Non-pigmented ciliary epithelial cell (primary cell): ENCODE measurements around the gene EPC2.

Experiments used
- DNase-seq: peaks from one replicate; pipeline ENCODE4 v3.0.0-alpha.2; 2010; ENCODE audit warnings: low read depth

The EPC2 gene

GRCh38 chr2:148643998-148644882 is at the start of gene EPC2:
Gene EPC2, plus strand, starts transcription at chr2:148644751. Its CDS starts 267 bp downstream, at chr2:148645018.
- no peak for DNase-seq

- DNase-seq = no peak
Measured at GRCh38 chr2:148596018-148596417, 48.5 kb upstream of the EPC2 start.

- DNase-seq = no peak
Measured at GRCh38 chr2:148599109-148599991, 45.2 kb upstream of the EPC2 start.

- DNase-seq = no peak
Measured at GRCh38 chr2:148602885-148603561, 41.5 kb upstream of the EPC2 start.

- DNase-seq = no peak
Measured at GRCh38 chr2:148603562-148603920, 41.0 kb upstream of the EPC2 start.

GRCh38 chr2:148604927-148605326 is 39.6 kb upstream of the EPC2 start:
- no peak for DNase-seq

GRCh38 chr2:148607566-148607965 is 37.0 kb upstream of the EPC2 start:
- no peak for DNase-seq

- no peak for DNase-seq
Measured at GRCh38 chr2:148613231-148614013, 31.1 kb upstream of the EPC2 start.

GRCh38 chr2:148614014-148614321 is 30.6 kb upstream of the EPC2 start:
- DNase-seq = no peak

- peak; percentile 34 for DNase-seq
Measured at GRCh38 chr2:148614322-148615049, 30.1 kb upstream of the EPC2 start.

- no peak for DNase-seq
Measured at GRCh38 chr2:148615381-148615841, 29.1 kb upstream of the EPC2 start.

- DNase-seq = no peak
Measured at GRCh38 chr2:148616662-148617061, 27.9 kb upstream of the EPC2 start.

GRCh38 chr2:148617219-148617618 is 27.3 kb upstream of the EPC2 start:
- DNase-seq = no peak

- no peak for DNase-seq
Measured at GRCh38 chr2:148619560-148620195, 24.9 kb upstream of the EPC2 start.

- DNase-seq = no peak
Measured at GRCh38 chr2:148622366-148622765, 22.2 kb upstream of the EPC2 start.

- DNase-seq = no peak
Measured at GRCh38 chr2:148623086-148623485, 21.5 kb upstream of the EPC2 start.

- DNase-seq = no peak
Measured at GRCh38 chr2:148627224-148627623, 17.3 kb upstream of the EPC2 start.

GRCh38 chr2:148634749-148635148 is 9.8 kb upstream of the EPC2 start:
- no peak for DNase-seq

- DNase-seq = no peak
Measured at GRCh38 chr2:148638543-148638942, 6.0 kb upstream of the EPC2 start.

- DNase-seq = no peak
Measured at GRCh38 chr2:148640767-148641166, 3.8 kb upstream of the EPC2 start.
